WTC11 (cell line): ENCODE results near the gene BRCA1. TPM values are rescaled to one million over a fixed set of nuclear protein-coding genes. Genes with fewer than 3 reads are reported as not detected.

Experiments
- ATAC-seq: fragments of 200-7000 bp; cut with Tn5 transposase; 2 replicates; pipeline ENCODE4 v1.10.0; 2021; ENCODE audit warnings: mild to moderate bottlenecking, moderate library complexity
- CTCF ChIA-PET: fragments of 300-600 bp; sonication (Branson Sonifier 250); formaldehyde crosslinking; loops from one replicate; lab custom pipeline; 2021; ENCODE audit warnings: antibody characterized with exemption; lab: Charles Lee
- POLR2A ChIA-PET: fragments of 350-600 bp; sonication (Branson Sonifier 250); formaldehyde crosslinking; loops from one replicate; lab custom pipeline; 2021; ENCODE audit warnings: antibody characterized with exemption; lab: Charles Lee
- DNase-seq: peaks from one replicate; pipeline ENCODE4 v3.0.0; 2021; ENCODE audit warnings: low spot score
- H3K27ac Mint-ChIP-seq: 2 replicates; pipeline ENCODE4 v1.8.0; 2021; ENCODE audit warnings: mixed read lengths
- H3K27me3 Mint-ChIP-seq: 2 replicates; pipeline ENCODE4 v1.8.0; 2021; ENCODE audit warnings: low read depth, mild to moderate bottlenecking, moderate library complexity, mixed read lengths
- H3K36me3 Mint-ChIP-seq: 2 replicates; pipeline ENCODE4 v1.8.0; 2021; ENCODE audit warnings: mixed read lengths
- H3K4me1 Mint-ChIP-seq: 2 replicates; pipeline ENCODE4 v1.8.0; 2022; ENCODE audit warnings: mixed read lengths
- H3K4me3 Mint-ChIP-seq: 2 replicates; pipeline ENCODE4 v1.8.0; 2021; ENCODE audit warnings: mild to moderate bottlenecking, moderate library complexity, mixed read lengths
- H3K9me3 Mint-ChIP-seq: 2 replicates; pipeline ENCODE4 v1.8.0; 2021; ENCODE audit warnings: mixed read lengths
- AR ChIP-seq: fragments of 250-450 bp; sonication (Bioruptor Pico); IDR thresholded peaks from 2 replicates; pipeline ENCODE4 v1.9.0; 2021; ENCODE audit warnings: mild to moderate bottlenecking
- CTCF ChIP-seq: fragments of 200-600 bp; IDR thresholded peaks from 2 replicates; pipeline ENCODE4 v1.8.0; 2022; ENCODE audit warnings: antibody characterized with exemption
- ETV6 ChIP-seq: sonication (generic); formaldehyde crosslinking; IDR thresholded peaks from 2 replicates; pipeline ENCODE4 v1.8.1; 2022; ENCODE audit warnings: mild to moderate bottlenecking, missing genetic modification reagents
- FOXK1 ChIP-seq: sonication (generic); formaldehyde crosslinking; IDR thresholded peaks from 2 replicates; pipeline ENCODE4 v1.8.0; 2022; ENCODE audit warnings: mild to moderate bottlenecking, moderate library complexity, missing genetic modification reagents
- FOXP4 ChIP-seq: sonication (generic); formaldehyde crosslinking; IDR thresholded peaks from 2 replicates; pipeline ENCODE4 v1.8.0; 2022; ENCODE audit warnings: mild to moderate bottlenecking, missing genetic modification reagents
- GRHL2 ChIP-seq: fragments of 250-450 bp; sonication (Bioruptor Pico); IDR thresholded peaks from 2 replicates; pipeline ENCODE4 v1.8.0; 2022; ENCODE audit warnings: mild to moderate bottlenecking, moderate library complexity; ENCODE audit not compliant: insufficient replicate concordance, severe bottlenecking
- HMGA2 ChIP-seq: fragments of 250-450 bp; sonication (Bioruptor Pico); IDR thresholded peaks from 2 replicates; pipeline ENCODE4 v1.4.0; 2021; ENCODE audit warnings: mild to moderate bottlenecking, moderate library complexity
- NFE2L1 ChIP-seq: sonication (generic); formaldehyde crosslinking; IDR thresholded peaks from 2 replicates; pipeline ENCODE4 v1.8.1; 2023; ENCODE audit warnings: missing genetic modification reagents
- NFYB ChIP-seq: sonication (generic); formaldehyde crosslinking; conservative IDR thresholded peaks from 2 replicates; pipeline ENCODE4 v1.8.0; 2022; ENCODE audit warnings: low read depth, missing genetic modification reagents
- PRDM15 ChIP-seq: sonication (generic); formaldehyde crosslinking; IDR thresholded peaks from 2 replicates; pipeline ENCODE4 v1.8.0; 2022; ENCODE audit warnings: missing genetic modification reagents
- PRRX2 ChIP-seq: fragments of 250-450 bp; sonication (Bioruptor Pico); IDR thresholded peaks from 2 replicates; pipeline ENCODE4 v1.8.0; 2021; ENCODE audit warnings: mild to moderate bottlenecking
- ZNF532 ChIP-seq: fragments of 250-450 bp; sonication (Bioruptor Pico); IDR thresholded peaks from 2 replicates; pipeline ENCODE4 v1.9.0; 2021; ENCODE audit warnings: mild to moderate bottlenecking, borderline replicate concordance
- total RNA-seq: library from RNA; stranded (reverse); gene quantifications from 3 replicates; pipeline ENCODE4 v1.2.3, GENCODE V29; 2021
- TF ChIP-seq, protein P1 (sequence below): sonication (generic); formaldehyde crosslinking; conservative IDR thresholded peaks from 2 replicates; pipeline ENCODE4 v1.8.1; 2022; ENCODE audit warnings: mild to moderate bottlenecking, missing genetic modification reagents
- TF ChIP-seq, protein P2 (sequence below): sonication (generic); formaldehyde crosslinking; conservative IDR thresholded peaks from 2 replicates; pipeline ENCODE4 v1.8.1; 2023; ENCODE audit warnings: mild to moderate bottlenecking, low read depth, missing genetic modification reagents, moderate library complexity

Gene BRCA1
- total RNA-seq, 1 experiment from 2014 or later = 37.8 TPM

DNA sequence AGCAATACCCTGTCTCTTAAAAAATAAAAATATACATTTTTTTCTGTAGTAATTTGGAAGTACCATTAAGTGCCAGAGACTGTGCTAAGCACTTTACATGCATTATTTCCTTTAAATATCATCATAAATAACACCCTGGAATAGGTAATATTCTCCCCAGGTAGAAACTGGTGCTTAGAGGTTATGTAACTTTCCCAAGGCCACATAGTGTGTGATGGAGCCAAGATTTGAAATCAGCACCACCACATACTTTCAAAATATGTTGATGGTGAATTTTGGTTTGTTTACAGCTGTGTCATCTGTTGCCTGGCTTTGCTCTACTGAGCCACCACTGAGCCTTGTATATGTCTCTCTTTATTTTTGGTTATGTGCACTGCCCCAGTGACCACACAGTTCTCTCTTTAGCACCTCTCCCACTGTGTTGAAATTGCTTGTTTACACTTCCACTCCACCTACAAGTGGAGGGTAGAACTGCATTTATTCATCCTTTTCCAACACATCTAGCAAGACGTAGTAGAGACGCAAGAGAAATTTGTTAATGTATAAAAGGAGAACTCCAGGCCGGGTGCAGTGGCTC is 26.8 kb upstream of the BRCA1 start:
- Mint-ChIP-seq H3K27me3 (0 out of 2 replicates have a peak, but pooled peaks cover 3% of the 10 kb centered on the region), H3K27ac (no peak overlapping the region), H3K36me3 (peaks cover 13% of the 10 kb centered on the region), H3K9me3 (peaks cover 13% of the 10 kb centered on the region), H3K4me3 (no peak overlapping the region), H3K4me1 (peaks cover 9% of the 10 kb centered on the region)
- POLR2A ChIA-PET = interaction anchor here (0.6 kb wide), 1 partner anchor 39 kb away, joined by 3 read pairs; no protein-coding TSS in a partner anchor
- CTCF ChIA-PET = no interaction called here
- no peak for DNase-seq
- ATAC-seq = no peak
- TF ChIP-seq GRHL2 (CRISPR knock-in tag) (no peak), ETV6 (no peak), NFE2L1 (CRISPR knock-in tag) (no peak), FOXK1 (CRISPR knock-in tag) (no peak), AR (CRISPR knock-in tag) (no peak), ZNF532 (CRISPR knock-in tag) (no peak), PRRX2 (CRISPR knock-in tag) (no peak), HMGA2 (no peak), NFYB (no peak), FOXP4 (CRISPR knock-in tag) (no peak), PRDM15 (no peak), CTCF (no peak)
- TF ChIP-seq, protein P1, sequence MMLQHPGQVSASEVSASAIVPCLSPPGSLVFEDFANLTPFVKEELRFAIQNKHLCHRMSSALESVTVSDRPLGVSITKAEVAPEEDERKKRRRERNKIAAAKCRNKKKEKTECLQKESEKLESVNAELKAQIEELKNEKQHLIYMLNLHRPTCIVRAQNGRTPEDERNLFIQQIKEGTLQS (CRISPR knock-in tag) = no peak
- TF ChIP-seq, protein P2, sequence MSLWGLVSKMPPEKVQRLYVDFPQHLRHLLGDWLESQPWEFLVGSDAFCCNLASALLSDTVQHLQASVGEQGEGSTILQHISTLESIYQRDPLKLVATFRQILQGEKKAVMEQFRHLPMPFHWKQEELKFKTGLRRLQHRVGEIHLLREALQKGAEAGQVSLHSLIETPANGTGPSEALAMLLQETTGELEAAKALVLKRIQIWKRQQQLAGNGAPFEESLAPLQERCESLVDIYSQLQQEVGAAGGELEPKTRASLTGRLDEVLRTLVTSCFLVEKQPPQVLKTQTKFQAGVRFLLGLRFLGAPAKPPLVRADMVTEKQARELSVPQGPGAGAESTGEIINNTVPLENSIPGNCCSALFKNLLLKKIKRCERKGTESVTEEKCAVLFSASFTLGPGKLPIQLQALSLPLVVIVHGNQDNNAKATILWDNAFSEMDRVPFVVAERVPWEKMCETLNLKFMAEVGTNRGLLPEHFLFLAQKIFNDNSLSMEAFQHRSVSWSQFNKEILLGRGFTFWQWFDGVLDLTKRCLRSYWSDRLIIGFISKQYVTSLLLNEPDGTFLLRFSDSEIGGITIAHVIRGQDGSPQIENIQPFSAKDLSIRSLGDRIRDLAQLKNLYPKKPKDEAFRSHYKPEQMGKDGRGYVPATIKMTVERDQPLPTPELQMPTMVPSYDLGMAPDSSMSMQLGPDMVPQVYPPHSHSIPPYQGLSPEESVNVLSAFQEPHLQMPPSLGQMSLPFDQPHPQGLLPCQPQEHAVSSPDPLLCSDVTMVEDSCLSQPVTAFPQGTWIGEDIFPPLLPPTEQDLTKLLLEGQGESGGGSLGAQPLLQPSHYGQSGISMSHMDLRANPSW (CRISPR knock-in tag) = no peak
